Measurements from ENCODE around the gene CTDP1. TPM values are rescaled to one million over a fixed set of nuclear protein-coding genes. Genes with fewer than 3 reads are reported as not detected.

The CTDP1 gene
- total RNA-seq, 1 experiment from 2014 or later, result 33.7 TPM

DNA sequence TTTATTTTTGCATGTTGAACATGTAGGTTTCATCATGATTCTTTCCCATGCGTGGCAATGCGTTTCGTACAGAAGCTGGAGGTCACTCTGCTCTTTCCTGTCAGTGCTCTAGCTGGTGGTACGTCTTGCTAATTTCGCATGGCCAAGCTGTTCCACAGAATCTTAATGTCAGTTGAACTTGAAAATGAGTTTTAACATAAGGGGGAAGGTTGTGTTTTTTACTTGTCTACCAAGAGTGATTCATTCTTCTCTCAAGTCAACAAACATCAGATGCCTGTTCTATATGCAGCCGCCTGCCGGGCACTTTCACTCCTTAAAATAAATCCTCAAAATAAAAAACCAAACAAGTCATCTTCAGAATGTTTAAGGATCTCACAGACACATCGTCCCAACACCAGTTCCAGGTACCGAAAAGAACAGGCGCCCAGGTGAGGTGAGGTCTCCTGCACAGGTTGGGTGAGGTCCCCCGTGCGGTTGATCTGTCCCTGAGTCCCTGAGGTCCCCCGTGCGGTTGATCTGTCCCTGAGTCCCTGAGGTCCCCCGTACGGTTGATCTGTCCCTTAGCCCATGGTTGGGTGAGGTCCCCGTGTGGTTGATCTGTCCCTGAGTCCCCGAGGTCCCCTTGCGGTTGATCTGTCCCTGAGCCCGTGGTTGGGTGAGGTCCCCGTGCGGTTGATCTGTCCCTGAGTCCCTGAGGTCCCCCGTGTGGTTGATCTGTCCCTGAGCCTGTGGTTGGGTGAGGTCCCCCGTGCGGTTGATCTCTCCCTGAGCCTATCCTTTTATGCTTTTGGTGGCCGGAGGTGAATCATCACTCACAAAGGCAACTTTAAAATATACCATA is 61.1 kb downstream of the CTDP1 start:
- Histone ChIP-seq H2AFZ (ENCODE audit: low read length) (no peak overlapping the region), H3K18ac (ENCODE audit: insufficient read length, low read depth, low read length) (no peak overlapping the region), H2AK5ac (ENCODE audit: insufficient read length, low read length) (no peak overlapping the region), H2BK15ac (ENCODE audit: low read depth, low read length) (no peak overlapping the region), H3K27ac (ENCODE audit: insufficient read length, low read depth, low read length) (no peak overlapping the region), H2BK20ac (ENCODE audit: low read depth, low read length, poor library complexity, severe bottlenecking) (no peak overlapping the region), H3K9me3 (ENCODE audit: control insufficient read depth, low read depth, low read length) (no peaks in the 10 kb centered on the region), H3K56ac (ENCODE audit: insufficient read length, low read depth, low read length) (no peak overlapping the region), H4K20me1 (ENCODE audit: control insufficient read depth, insufficient read depth, insufficient read length) (no peaks in the 10 kb centered on the region), H2BK120ac (ENCODE audit: low read depth, low read length, poor library complexity, severe bottlenecking) (no peak overlapping the region), H3K79me1 (ENCODE audit: insufficient read depth, low read depth, low read length, poor library complexity, severe bottlenecking) (no peaks in the 10 kb centered on the region), H4K5ac (ENCODE audit: insufficient read length, low read depth, low read length) (no peak overlapping the region), H3K23ac (ENCODE audit: insufficient read length, low read depth, low read length) (no peak overlapping the region), H2BK12ac (ENCODE audit: insufficient read length, low read depth, low read length) (no peak overlapping the region), H2BK5ac (ENCODE audit: insufficient read length, low read length) (no peak overlapping the region), H3K4me2 (ENCODE audit: insufficient read depth, insufficient read length, low read length) (no peak overlapping the region), H3K4ac (ENCODE audit: low read depth, low read length) (no peak overlapping the region), H3K9ac (ENCODE audit: extremely low read depth, insufficient read length, low read length) (no peak overlapping the region), H3K14ac (ENCODE audit: insufficient read depth, low read length) (no peak overlapping the region), H3T11ph (ENCODE audit: low read length) (no peak overlapping the region), H4K91ac (ENCODE audit: insufficient read length, low read depth, low read length) (no peak overlapping the region), H3K4me1 (ENCODE audit: insufficient read depth, low read length) (no peaks in the 10 kb centered on the region), H3K27me3 (ENCODE audit: insufficient read depth, low read length) (no peaks in the 10 kb centered on the region), H3K79me2 (ENCODE audit: insufficient read depth, low read length) (no peaks in the 10 kb centered on the region), H3K23me2 (ENCODE audit: insufficient read length, low read depth, low read length, poor library complexity, severe bottlenecking) (no peaks in the 10 kb centered on the region), H4K8ac (replicated peaks; ENCODE audit: insufficient read length, low read depth, low read length) (no peak overlapping the region)
- H3K27me3 Mint-ChIP-seq (ENCODE audit: low read depth), result no peaks in the 10 kb centered on the region; the same call in 1 of the 2 replicates
- H3K36me3 Mint-ChIP-seq (ENCODE audit: insufficient read depth in 1 of 3, low read depth in 3 of 3), result peaks cover 15 to 63% (median 49%) of the 10 kb centered on the region in 3 experiments; a peak in 6 of 7 replicates
- no peaks in the 10 kb centered on the region for H3K4me1 Mint-ChIP-seq
- H3K4me3 Mint-ChIP-seq, result no peak overlapping the region
- peak overlapping the region in 1 of 3 experiments; percentile 66; a peak in 1 of 7 replicates for H3K27ac Mint-ChIP-seq
- no peaks in the 10 kb centered on the region for H3K9me3 Mint-ChIP-seq
- DNase-seq, result no peak
- TF ChIP-seq CTCF (conservative IDR thresholded peaks at IDR 0.05), result no peak
- no CpG with 5 or more reads among the region's 26 CpGs for WGBS (ENCODE audit: extremely low coverage, insufficient read length, low lambda C conversion rate)

Data from H9 (cell line).